Retina (tissue), 1 donor: ENCODE data around the gene MTMR3.
"Not testable (repeated sequence)": the region's sequence is repeated elsewhere in the genome, so short reads cannot be mapped to it uniquely, and the experiment has no call there.

Source experiments
- DNase-seq: peaks from one replicate; pipeline ENCODE4 v3.0.0-alpha.2; 2016

The MTMR3 gene

DNA sequence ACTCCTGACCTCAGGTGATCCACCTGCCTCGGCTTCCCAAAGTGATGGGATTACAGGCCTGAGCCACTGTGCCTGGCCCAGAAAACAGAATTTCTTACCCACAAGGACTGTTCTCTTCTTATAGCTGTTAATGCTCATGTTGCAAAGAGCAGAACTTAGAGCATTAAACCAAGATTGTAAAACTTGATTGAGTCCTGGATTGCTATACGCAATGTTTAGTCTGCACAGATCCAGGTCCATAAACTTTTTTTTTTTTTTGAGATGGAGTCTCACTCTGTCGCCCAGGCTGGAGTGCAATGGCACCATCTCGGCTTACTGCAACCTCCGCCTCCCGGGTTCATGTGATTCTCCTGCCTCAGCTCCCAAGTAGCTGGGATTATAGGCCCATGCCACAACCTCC is 178.1 kb downstream of the MTMR3 start:
- DNase-seq, result not testable (repeated sequence)

DNA sequence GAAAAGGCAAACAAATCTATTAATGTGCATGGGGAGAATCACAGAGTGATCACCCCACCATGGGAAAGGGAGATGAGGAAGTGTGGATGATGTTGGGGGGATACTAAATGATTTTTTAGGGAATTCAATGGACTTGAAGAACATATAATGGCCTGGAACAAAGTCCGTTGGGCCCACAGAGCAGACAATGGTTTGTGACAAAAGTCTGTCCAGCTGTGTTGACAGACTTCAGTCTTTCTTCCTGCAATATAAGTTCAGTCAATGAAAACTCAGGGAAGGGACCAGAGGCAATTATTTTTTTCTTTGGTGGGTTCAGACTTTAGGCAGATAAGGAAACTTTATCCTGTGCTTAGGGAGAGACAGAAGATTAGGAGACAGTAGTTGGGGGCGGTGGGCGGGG is 179.3 kb downstream of the MTMR3 start:
- DNase-seq, result no peak

DNA sequence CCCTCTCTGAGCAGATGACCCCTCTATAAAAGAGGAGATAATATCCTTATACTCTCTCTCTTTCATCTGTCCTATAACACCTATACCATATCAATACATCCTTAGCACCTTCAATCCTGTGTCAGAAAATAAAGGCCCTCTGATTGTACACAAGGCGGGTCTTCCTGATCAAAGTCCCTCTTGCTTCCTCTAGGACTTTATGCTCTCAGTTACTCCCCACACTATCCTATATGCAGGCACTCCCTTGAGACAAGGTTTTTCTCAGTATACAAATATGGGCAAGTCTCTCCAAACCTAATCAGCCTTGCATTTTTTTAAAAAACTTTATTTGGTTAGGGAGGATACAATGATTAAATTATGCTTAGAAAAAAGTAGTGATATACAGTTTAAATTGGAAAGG is 180.0 kb downstream of the MTMR3 start:
- no peak for DNase-seq

DNA sequence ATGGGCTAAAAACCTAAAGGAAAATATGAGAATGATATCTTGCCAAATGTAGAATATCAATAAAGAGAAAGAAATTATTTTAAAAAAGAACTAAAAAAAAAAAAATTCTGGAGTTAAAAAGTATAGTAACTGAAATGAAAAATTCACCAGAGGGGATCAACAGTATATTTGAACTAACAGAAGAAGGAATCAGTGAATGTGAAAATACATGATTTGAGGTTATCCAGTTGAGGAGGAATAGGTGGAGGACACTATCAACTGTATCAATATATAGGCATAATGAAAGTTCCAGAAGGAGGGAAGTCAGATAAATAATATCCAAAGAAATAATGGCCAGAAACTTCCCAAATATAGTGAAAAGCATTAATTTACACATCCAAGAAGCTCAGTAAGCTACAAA is 181.2 kb downstream of the MTMR3 start:
- DNase-seq, result no peak

DNA sequence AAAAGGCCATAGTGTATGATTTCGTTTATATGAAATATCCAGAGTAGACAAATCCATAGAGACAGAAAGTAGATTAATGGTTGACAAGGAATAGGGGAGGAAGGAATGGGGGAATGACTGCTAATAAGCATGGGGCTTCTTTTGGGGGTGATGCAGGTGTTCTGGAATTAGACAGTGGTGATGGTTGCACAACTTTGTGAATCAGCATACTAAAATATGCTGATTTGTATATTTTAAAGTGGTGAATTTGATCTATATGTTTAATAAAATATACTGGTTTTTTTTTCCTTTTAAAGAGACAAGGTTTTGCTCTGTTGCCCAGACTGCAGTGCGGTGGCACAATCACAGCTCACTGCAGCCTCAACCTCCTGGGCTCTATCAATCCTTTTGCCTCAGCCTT is 190.8 kb downstream of the MTMR3 start:
- no peak for DNase-seq

DNA sequence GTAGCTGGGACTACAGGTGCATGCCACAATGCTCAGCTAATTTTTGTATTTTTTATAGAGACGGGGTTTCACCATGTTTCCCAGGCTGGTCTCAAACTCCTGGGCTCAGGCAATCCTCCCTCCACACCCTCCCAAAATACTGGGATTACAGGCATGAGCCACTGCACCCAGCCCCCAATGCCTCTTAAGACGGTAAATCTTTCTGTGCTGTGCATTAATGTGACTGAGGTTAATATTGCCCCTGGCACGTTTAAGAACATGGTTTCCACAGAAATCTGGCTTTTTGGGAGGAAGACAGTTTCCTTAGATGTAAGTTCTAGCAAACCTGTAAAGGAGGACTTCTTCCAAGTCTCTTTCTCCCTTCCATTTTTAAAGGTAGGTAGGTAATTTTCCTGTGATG is 191.2 kb downstream of the MTMR3 start:
- no peak for DNase-seq

DNA sequence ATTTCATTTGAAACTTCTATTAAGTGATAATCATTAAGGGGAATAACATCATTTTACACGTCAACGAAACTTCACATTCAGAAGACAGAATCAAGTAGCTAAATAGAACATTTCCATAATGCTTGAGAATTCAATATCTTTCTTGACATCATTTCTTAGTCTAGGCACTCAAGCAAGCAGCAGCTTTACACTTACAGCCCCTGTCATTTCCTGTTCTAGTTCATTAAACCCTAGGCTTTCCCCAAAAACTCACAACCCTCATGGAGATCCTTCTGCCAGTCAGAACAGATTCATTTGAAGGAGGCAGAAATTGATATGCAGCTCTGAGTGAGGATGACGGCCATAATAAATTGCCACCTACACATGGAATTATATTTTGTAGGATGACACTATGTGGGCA is 192.0 kb downstream of the MTMR3 start:
- no peak for DNase-seq

DNA sequence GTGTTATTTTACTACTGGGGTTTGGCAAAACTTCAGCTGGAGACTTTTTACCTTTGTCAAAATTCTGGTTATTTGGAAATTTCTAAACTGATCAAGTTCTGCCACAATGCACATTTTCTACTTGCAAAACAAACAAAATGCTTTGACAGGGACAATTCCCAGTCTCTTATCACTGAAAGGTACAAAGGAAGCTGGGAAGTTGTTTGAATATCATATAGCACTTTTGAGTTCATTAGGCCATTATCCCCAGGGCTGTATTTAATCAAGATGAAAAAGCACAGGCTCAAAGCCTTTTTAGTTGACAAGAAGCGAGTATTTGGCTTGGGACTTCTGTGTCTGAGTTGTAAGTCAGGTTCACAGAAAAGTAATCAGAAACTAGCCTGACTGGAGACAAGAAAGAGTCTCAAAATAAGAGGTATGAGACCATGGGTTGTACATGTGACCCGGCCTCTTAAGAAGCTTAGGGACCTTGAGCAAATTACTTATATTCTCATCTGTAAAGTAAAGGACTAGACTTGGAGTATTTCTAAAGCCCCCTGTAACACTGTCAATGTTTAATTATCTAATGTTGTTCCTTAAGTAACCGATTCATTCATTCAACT is 194.4 kb downstream of the MTMR3 start:
- no peak for DNase-seq

DNA sequence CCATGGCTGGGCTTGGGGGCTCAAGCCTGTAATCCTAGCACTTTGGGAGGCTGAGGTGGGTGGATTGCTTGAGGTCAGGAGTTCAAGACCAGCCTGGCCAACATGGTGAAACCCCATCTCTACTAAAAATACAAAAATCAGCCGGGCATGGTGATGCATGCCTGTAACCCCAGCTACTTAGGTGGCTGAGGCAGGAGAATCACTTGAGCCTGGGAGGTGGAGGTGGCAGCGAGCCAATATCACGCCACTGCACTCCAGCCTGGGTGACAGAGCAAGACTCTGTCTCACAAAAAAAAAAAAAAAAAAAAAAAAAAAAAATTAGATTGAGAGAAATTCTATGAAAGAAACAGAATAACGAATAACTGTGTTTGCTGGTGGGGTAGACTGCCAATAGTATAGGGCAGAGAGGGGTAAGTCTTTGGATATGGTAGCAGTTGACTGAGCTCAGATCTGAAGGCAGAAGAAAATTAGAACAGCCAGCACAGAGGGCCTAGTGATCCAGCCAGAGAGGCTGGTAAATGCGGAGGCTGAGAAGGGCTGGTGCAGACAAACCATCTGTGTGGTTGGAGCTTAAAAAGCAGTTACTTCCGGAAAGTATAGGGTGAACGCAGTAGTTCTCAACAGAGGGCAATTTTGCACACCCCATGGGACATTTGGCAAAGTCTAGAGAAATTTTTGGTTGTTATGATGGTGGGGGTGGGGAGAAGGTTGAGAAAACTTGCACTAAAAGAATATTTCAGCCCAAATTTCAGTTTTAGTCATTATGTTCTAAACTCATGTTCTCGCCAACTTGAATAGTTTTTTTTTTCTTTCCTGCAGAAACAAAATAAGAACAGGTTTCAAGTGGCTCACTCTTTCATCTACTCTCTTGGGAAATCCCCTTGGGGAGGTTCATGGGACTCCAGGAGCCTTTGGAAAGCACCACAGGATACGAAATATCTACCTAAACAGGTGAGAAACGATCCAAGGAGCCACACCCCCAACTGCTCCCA is 195.6 kb downstream of the MTMR3 start:
- DNase-seq, result no peak

DNA sequence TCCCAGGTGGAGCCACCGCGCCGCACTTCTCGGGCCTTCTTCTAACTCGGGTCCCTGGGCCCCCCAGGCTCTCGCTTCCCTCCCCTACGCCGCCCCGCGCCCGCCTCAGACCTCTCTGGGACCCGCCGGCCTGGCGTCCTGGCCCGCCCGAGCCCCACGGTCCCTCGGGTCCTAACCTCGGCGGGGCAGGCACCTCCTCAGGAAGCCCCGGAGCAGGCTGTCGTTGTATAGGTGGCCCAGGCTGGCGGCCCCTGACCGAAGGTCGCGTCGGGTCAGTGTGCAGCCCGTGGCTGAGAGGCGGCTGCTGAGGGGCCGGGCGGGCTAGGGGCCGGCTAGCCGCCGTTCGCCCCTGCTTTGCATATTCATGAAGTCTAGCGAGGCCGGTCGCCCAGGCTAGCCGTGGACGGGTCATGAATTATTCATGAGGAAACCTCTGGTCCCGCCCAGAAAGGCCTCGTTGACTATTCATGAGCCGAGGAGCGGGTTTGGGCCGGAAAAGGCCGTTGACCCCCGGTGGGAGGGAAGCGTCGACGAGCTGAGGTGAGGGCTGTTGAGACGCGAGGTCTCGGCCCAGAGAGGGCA is 197.1 kb downstream of the MTMR3 start, which contains the start of gene HORMAD2:
TSS of gene HORMAD2 (plus strand) at position 513 of the 582 bp plus-strand sequence. CDS start 13,489 bp downstream, outside the sequence.
- DNase-seq, result peak; percentile 88
